ENCODE data around the gene FAM168A.

FAM168A gene

DNA sequence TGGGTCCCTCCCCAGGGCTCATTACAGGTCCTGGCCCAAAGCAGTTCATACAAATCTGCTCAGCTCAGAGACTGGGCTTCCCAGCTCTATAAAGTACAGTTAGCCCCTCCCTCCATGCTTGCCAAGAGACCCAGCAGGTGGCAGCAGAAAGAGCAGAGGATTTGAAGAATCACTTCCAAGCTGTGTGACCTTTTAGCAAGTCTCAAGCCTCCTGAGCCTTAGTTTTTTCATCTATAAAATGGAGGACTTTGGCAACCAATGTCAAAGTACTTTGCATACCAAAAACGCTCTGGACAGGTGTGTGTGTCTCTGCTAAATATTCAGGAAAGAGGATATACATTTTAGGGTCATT lies 195.1 kb downstream of the FAM168A start:
- no peak for DNase-seq

GRCh38 chr11:73401924-73402833 lies 195.7 kb downstream of the FAM168A start:
- no peak for DNase-seq

DNA sequence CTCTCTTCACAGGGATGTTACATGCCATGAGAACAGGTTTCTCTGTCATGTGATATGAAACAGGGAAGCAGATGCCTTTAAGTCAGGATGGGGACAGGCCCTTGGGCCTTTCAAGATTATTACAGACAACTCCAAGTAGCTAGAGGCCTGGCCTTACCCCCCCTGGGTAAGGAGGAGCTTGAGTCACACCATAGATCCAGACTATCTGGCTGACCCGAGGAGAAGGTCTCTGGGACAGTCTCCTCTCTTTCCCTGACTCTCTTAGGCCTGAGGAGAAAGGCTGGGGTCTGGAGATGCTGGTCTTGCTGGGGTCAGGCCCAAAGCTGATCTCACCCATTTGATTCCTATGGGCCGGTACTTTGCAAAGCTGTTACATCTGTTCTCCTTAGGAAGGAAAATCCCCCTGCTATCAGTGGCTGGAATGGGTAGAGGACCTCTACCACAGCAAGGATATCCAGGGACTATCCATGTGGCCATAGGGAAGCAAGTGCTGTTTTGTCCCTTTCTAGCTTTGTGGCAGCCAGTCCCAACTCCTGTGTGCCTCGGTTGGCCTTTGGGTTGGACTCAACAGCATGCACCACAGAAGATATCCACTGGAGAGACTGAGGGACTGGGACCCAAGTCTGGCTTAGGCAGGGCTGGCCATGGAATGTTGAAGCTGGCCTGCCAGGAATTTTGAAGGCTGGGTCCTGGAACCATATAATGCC lies 196.5 kb downstream of the FAM168A start:
- DNase-seq: no peak

- no peak for DNase-seq
Measured at GRCh38 chr11:73400293-73400692, 197.6 kb downstream of the FAM168A start.

GRCh38 chr11:73399636-73400035 lies 198.3 kb downstream of the FAM168A start:
- no peak for DNase-seq

DNA sequence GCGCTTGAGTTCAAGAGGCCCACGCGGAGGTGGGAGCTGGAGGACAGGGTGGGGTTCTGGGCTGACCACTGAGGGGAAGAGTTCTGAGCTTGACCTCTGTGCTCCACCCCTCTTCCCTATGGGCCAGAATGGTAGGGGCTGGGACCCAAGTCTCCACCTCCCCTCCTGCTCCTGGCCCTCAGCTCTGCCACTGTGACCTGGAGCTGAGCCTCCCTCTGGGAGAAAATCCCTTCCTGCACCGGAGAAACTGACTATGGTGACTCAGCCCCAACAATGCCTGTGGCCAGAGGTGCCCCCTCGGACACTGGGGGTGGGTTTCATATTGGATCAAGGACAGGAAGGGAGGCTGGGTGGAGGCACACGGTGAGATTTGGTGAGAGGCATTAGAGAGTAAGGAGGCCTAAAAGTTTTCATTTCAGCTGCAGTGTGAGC lies 198.7 kb downstream of the FAM168A start:
- no peak for DNase-seq

GRCh38 chr11:73398721-73399120 lies 199.2 kb downstream of the FAM168A start:
- no peak for DNase-seq

DNA sequence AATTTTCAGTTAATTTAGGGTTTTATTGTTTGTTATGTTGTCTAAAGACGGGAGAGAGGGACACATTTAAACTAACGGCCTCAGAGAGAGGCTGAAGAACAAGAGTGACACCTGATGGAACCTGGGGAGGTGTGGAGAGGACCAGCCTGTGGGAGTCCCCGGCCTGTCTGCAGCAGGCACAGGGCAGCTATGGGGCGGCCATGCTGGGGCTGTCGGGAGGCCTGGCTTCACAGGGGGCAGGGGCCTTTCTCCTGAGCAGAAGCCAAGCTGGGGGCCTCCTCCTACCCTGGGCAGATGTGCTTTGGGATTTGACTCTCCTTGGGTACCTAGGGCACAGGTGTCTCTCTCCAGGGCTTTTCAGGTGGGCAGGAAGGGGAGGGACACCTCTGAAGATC lies 199.8 kb downstream of the FAM168A start:
- no peak for DNase-seq

GRCh38 chr11:73397468-73398131 lies 200.3 kb downstream of the FAM168A start:
- DNase-seq: no peak

- no peak for DNase-seq
Measured at GRCh38 chr11:73396985-73397384, 200.9 kb downstream of the FAM168A start.

DNA sequence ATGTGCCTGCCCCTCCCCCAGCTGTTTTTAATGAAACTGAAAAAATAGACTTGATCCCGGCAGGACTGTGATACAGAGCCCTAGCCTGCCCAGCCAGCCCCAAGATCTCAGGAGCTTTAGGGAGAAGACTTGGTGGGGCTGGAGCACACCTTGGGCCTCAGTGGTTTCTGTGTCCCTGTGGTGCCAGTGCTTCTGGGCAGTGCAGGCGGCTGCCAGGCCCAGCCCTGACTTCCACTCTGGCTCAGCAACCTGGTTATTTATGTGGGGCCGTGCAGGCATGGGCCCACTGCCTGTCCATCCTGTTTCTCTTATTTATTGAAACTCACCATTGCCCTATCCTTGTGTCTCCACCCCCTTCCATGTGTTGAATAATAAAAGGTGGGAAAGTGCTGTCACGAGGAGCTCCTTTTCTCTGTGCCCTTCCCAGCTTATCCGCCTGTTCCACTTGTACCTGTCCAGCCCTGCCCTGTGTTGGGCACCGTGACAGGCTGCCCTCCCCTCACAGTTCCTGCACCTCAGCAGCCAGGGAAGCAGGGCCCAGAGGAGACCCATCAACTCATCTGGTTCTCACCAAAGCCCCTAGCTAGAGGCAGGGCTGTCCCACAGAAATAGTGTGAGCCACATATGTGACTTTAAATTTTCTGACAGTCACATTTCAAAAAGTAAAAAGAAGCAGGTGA lies 201.5 kb downstream of the FAM168A start:
- no peak for DNase-seq

DNA sequence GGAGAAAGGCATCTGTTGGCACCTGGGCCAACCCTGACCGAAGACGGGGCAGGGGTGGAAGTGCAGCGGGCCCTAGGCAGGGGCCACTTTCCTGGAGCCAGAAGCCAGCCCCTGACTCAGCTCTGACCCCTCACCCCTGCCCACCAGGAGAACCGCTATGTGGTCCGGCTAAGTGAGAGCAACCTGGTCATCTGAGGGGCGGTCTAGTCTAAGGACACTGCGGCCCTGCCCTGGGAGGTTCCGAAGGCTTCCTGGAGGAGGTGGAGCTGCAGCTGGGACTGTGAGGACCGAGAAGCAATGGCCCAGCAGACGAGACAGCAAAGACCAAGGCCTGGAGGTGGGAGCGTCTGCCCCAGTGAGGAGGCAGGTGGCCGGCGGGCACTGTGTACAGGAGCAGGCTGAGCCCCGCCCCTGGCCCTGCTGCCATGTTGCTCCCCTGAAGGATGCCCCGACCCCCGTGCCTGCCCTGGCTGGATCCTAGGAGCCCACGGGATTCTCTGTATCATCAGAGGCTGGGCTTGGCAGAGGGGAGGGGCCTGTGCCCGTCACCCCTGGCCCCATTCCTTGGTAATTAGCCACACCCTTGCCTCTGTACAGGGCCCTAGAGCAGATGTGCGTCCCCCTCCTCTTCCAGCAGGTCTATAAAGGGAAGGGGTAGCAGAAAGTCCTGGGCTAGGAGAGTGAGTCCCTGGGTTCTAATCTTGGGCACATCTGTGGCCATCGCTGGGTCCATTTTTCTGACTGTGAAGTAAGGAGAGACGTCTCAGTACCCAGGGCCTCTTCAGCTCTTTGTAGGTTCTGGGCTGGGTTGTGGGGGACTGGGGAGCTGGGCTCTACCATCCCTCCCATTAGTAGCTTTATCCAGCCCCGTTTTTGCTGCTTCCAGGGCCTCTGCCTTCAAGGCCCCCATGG lies 202.4 kb downstream of the FAM168A start:
- no peak for DNase-seq

DNA sequence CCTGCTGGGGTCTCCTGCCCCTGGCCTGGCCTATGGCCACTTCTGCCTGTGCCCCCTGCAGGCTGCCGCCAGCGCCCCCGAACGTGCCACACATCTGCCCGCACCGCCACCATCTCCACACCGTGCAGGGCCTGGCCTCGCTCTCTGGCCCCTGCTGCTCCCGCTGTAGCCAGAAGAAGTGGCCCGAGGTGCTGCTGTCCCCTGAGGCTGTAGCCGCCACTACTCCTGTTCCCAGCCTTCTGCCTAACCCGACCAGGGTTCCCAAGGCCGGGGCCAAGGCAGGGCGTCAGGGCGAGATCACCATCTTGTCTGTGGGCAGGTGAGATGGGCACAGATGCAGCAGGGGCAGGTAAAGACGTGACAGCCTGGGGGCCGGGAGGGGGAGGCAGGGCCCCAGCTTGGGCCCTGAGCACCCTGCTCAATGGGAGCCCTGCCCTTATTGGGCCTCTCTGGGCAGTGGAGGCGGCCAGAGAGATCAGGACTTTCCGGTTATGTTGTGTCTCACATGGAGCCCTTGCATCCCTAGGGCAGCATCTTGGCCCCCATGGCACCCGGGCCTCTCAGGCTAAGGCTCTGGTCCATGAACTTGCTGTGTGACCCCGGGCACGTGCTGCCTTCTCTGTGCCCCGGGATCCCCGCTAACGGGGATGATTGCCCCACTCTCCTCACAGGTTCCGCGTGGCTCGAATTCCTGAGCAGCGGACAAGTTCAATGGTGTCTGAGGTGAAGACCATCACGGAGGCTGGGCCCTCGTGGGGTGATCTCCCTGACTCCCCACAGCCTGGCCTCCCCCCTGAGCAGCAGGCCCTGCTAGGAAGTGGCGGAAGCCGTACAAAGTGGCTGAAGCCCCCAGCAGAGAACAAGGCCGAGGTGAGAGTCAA lies 203.3 kb downstream of the FAM168A start:
- no peak for DNase-seq

DNA sequence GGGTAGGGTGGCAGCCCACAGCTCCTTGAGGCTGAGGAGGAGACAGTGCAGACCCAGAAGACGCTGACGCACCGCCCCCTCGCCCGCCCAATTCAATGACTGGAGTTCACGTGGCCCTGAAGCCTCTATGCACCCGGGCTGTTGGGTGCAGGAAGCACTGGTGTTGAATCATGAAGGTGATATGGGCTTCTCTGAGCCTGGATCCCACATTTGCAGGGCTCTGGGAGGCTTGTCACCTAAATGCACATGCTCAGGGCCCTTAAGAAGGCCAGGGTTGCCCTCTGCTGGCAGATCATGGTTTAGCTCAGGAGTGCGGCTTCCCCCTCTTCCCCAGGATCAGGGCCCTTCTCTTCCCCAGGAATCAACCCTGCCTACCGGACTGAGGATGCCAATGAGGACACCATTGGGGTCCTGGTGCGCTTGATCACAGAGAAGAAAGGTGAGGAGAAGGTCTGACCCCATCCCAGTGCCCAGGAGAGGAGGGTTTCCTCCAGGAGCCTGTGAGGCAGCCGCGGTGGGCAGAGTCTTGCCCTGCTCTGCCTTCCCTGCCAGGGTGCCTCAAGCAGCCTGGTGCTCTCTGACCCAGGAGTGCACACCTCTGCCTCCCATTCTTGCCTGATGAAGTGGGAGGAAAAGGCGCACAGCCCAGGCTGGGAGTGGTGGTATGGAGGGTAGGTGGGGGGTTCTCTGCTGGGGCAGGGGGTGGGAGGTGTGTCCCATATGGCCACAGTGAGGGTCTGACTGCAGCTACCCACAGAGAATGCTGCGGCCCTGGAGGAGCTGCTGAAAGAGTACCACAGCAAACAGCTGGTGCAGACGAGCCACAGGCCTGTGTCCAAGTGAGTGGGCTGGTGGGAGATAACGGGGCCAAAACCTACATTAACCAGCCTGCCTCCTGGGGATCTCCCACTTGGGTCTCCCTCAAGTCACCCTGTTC lies 204.2 kb downstream of the FAM168A start:
- DNase-seq: peak in 47 of 58 donors; percentile 19 to 76 (median 51)

DNA sequence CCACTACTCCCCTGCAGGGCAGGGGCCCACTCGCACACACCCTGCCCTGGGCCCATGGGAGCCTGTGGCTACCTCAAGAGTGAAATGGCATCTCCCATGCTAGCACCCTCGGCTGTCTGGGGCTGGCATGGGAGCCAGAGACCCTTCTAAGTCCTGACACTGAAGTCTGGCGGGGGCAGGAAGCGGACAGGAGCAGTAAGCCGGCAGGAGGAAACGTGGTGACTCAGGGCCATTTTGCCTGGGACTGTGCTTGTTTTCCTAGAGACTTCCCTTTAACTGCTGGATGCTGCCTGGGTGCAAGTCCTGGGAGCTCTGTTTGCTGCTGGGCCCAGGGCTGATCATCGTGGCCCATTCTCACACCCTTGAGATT lies 204.9 kb downstream of the FAM168A start:
- no peak for DNase-seq

- DNase-seq: no peak
Measured at GRCh38 chr11:73392108-73393010, 205.6 kb downstream of the FAM168A start.

- DNase-seq: no peak
Measured at GRCh38 chr11:73391665-73392064, 206.2 kb downstream of the FAM168A start.
